NCI-H1417 (cell line): ENCODE results near the gene MTTP.
A peak's percentile ranks its signal among the peaks of the same experiment; 100 is the strongest.
"Not testable (repeated sequence)": the region's sequence is repeated elsewhere in the genome, so short reads cannot be mapped to it uniquely, and the experiment has no call there.

Experiments
- DNase-seq, 3 experiments: peaks; one replicate each; lab custom pipeline; 2025; lab: John Stamatoyannopoulos, UW

Gene MTTP

GRCh38 chr4:99574530-99575324 lies at the start of gene MTTP:
MTTP (plus strand) TSS chr4:99574824; CDS start chr4:99574910, 86 bp downstream.
- DNase-seq, result no peak

GRCh38 chr4:99529228-99529627 lies 45.4 kb upstream of the MTTP start:
- no peak for DNase-seq

- no peak for DNase-seq
These were observed 44.7 kb upstream of the MTTP start for GRCh38 chr4:99529956-99530355.

GRCh38 chr4:99534699-99535098 lies 39.9 kb upstream of the MTTP start:
- DNase-seq, result not testable (repeated sequence)

GRCh38 chr4:99536271-99536670 lies 38.4 kb upstream of the MTTP start:
- peak in 1 of 3 experiments; percentile 64 for DNase-seq

- peak in 2 of 3 experiments; percentile 44 to 77 for DNase-seq
These were observed 37.8 kb upstream of the MTTP start for GRCh38 chr4:99536848-99537247.

GRCh38 chr4:99537674-99538073 lies 37.0 kb upstream of the MTTP start:
- DNase-seq, result no peak

GRCh38 chr4:99540277-99540939 lies 34.2 kb upstream of the MTTP start:
- DNase-seq, result no peak

- DNase-seq, result no peak
These were observed 21.8 kb upstream of the MTTP start for GRCh38 chr4:99552872-99553271.

GRCh38 chr4:99563310-99564186 lies 11.1 kb upstream of the MTTP start, which contains the start of gene TRMT10A:
TRMT10A (minus strand) TSS chr4:99564039; CDS start chr4:99559338, 4,701 bp downstream.
- DNase-seq, result peak; percentile 92 to 99 (median 99)

- no peak for DNase-seq
These were observed 9.7 kb upstream of the MTTP start for GRCh38 chr4:99564921-99565320.

GRCh38 chr4:99571883-99572282 lies 2.7 kb upstream of the MTTP start:
- no peak for DNase-seq

- peak in 1 of 3 experiments; percentile 3 for DNase-seq
These were observed 1.9 kb upstream of the MTTP start for GRCh38 chr4:99572527-99573240.

GRCh38 chr4:99573735-99574368 lies 772 bp upstream of the MTTP start:
- DNase-seq, result no peak

- DNase-seq, result no peak
These were observed 4.1 kb downstream of the MTTP start for GRCh38 chr4:99578714-99579113.

- DNase-seq, result no peak
These were observed 10.9 kb downstream of the MTTP start for GRCh38 chr4:99585516-99585915.

GRCh38 chr4:99586322-99586721 lies 11.7 kb downstream of the MTTP start:
- DNase-seq, result peak in 2 of 3 experiments; percentile 28 to 76

- no peak for DNase-seq
These were observed 12.2 kb downstream of the MTTP start for GRCh38 chr4:99586797-99587196.

- DNase-seq, result no peak
These were observed 12.7 kb downstream of the MTTP start for GRCh38 chr4:99587309-99587708.

- DNase-seq, result no peak
These were observed 13.2 kb downstream of the MTTP start for GRCh38 chr4:99587803-99588202.

GRCh38 chr4:99591757-99592156 lies 17.1 kb downstream of the MTTP start:
- peak in 1 of 3 experiments; percentile 18 for DNase-seq
